Stimulated activated CD8-positive, alpha-beta memory T cell treated with anti-CD3 and anti-CD28 coated beads, Interleukin-4, amount 100 ng/mL, for 48 hours (primary cell): ENCODE data around the gene ELMO1.

Experiments
- DNase-seq: peaks from one replicate; pipeline ENCODE4 v3.0.0-alpha.2; 2020

Gene ELMO1

GRCh38 chr7:37467002-37467401 lies 18.3 kb upstream of the ELMO1 start:
- DNase-seq, result no peak

GRCh38 chr7:37462138-37462537 lies 13.5 kb upstream of the ELMO1 start:
- DNase-seq, result no peak

- no peak for DNase-seq
These were observed 6.4 kb upstream of the ELMO1 start for GRCh38 chr7:37455081-37455480.

- DNase-seq, result no peak
These were observed 3.7 kb upstream of the ELMO1 start for GRCh38 chr7:37452346-37452745.

GRCh38 chr7:37450035-37450434 lies 1.4 kb upstream of the ELMO1 start:
- DNase-seq, result no peak

GRCh38 chr7:37449621-37450020 lies 957 bp upstream of the ELMO1 start:
- no peak for DNase-seq

GRCh38 chr7:37448011-37448635 lies 541 bp downstream of the ELMO1 start:
- no peak for DNase-seq

GRCh38 chr7:37446371-37446770 lies 2.3 kb downstream of the ELMO1 start:
- no peak for DNase-seq

- no peak for DNase-seq
These were observed 2.9 kb downstream of the ELMO1 start for GRCh38 chr7:37445790-37446189.

GRCh38 chr7:37445064-37445723 lies 3.5 kb downstream of the ELMO1 start:
- DNase-seq, result no peak

GRCh38 chr7:37443627-37444026 lies 5.0 kb downstream of the ELMO1 start:
- DNase-seq, result no peak

GRCh38 chr7:37442268-37442667 lies 6.4 kb downstream of the ELMO1 start:
- no peak for DNase-seq

- no peak for DNase-seq
These were observed 6.8 kb downstream of the ELMO1 start for GRCh38 chr7:37441816-37442215.

- no peak for DNase-seq
These were observed 7.3 kb downstream of the ELMO1 start for GRCh38 chr7:37441386-37441760.

GRCh38 chr7:37440738-37441385 lies 7.8 kb downstream of the ELMO1 start:
- DNase-seq, result peak; percentile 38

GRCh38 chr7:37439653-37440026 lies 9.0 kb downstream of the ELMO1 start:
- DNase-seq, result no peak

GRCh38 chr7:37438906-37439652 lies 9.6 kb downstream of the ELMO1 start:
- DNase-seq, result no peak

- no peak for DNase-seq
These were observed 13.4 kb downstream of the ELMO1 start for GRCh38 chr7:37435156-37435855.

GRCh38 chr7:37434529-37434928 lies 14.1 kb downstream of the ELMO1 start:
- DNase-seq, result no peak

- DNase-seq, result no peak
These were observed 15.5 kb downstream of the ELMO1 start for GRCh38 chr7:37433166-37433565.

- DNase-seq, result peak; percentile 46
These were observed 16.3 kb downstream of the ELMO1 start for GRCh38 chr7:37432281-37432920.

- no peak for DNase-seq
These were observed 17.3 kb downstream of the ELMO1 start for GRCh38 chr7:37431413-37431812.

- no peak for DNase-seq
These were observed 18.0 kb downstream of the ELMO1 start for GRCh38 chr7:37430640-37431039.
